HCT116 (cell line): Measurements from ENCODE around the gene SUPT3H.

Experiments used
- EGR1 ChIP-seq: IDR thresholded peaks from 2 replicates; pipeline ENCODE4 v1.6.1; 2012; ENCODE audit warnings: low read depth
- POLR2A ChIP-seq: IDR thresholded peaks from 2 replicates; pipeline ENCODE4 v1.7.0; 2011; ENCODE audit warnings: borderline replicate concordance; ENCODE audit not compliant: insufficient read depth, insufficient read length; ENCODE audit errors: extremely low read depth

- no peak for TF ChIP-seq POLR2A
- TF ChIP-seq EGR1: no peak
Observed at GRCh38 chr6:44942201-44942600, 435.5 kb downstream of the SUPT3H start.
